Nucleus accumbens (tissue), 56 donors: ENCODE measurements around the gene GNAI3.
"Not testable (repeated sequence)": the region's sequence is repeated elsewhere in the genome, so short reads cannot be mapped to it uniquely, and the experiment has no call there.

Source experiments
- DNase-seq, 56 donors: peaks; one replicate each; lab custom pipeline; 2025; lab: John Stamatoyannopoulos, UW

GNAI3 gene

DNA sequence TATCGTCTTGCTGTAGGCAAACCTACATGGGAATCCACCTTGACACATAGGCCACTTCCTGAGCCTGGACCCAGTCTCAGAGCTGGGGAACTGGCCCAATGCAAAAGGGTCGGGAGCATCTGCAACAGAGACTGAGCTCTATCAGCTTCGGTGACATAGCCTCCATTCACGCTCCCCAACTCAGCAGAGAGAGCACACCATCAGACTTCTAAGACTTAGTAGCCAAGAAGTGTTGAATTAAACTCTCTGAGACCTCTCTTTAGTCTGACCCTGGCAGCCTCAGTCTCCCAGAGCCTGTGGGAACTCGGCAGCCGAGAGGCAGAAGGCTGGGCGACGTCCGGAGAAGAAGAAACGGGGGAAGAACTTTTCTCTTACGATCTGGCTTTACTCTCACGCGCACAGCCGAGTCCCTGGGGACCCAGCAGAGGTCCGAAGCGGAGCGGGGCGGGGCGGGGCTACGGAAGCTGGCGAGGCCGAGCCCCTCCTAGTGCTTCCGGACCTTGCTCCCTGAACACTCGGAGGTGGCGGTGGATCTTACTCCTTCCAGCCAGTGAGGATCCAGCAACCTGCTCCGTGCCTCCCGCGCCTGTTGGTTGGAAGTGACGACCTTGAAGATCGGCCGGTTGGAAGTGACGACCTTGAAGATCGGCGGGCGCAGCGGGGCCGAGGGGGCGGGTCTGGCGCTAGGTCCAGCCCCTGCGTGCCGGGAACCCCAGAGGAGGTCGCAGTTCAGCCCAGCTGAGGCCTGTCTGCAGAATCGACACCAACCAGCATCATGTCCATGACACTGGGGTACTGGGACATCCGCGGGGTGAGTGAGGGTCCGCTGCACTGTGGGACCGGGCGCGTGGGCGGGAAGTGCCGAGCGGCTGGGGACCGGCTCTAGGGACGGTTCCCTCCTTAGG lies 107.5 kb downstream of the GNAI3 start, which contains the start of gene GSTM4:
Gene GSTM4 (plus strand): TSS at position 485 of the 905 bp plus-strand sequence. CDS start 291 bp downstream, at position 776.
- peak in 52 of 56 donors; percentile 26 to 89 (median 68) for DNase-seq

DNA sequence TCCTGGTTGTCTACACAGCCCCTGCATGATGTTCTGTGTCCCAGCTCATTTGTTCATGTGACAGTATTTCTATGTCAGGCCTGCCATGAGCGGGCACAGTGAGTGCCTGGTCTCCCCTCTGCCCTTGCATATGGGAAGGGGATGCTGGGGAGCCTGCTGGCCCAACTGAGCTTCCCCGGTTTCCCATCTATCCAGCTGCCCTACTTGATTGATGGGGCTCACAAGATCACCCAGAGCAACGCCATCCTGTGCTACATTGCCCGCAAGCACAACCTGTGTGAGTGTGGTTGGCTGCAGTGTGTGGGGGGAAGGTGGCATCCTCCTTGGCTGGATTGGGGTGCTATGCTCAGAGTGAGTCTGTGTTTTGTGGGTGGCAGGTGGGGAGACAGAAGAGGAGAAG lies 109.0 kb downstream of the GNAI3 start:
- no peak for DNase-seq

DNA sequence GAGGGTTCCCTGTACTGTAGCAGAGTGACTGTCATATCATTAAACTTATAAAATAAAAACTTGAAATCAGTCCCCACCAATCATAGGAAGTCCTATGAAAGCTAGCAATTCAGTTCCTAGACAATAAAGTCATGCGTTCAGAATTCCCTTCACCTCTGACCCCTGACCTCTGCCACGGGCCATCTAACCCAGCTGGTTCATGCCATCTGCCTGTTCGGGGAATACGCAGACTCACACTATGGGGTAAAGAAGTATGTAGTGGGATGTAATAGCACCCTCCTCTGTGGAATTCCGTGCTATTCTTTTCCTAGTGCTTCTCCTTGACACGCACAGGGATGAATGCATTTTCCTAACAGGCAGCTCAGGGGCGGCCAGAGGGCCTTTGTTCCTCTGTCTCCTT lies 109.6 kb downstream of the GNAI3 start:
- DNase-seq: no peak

DNA sequence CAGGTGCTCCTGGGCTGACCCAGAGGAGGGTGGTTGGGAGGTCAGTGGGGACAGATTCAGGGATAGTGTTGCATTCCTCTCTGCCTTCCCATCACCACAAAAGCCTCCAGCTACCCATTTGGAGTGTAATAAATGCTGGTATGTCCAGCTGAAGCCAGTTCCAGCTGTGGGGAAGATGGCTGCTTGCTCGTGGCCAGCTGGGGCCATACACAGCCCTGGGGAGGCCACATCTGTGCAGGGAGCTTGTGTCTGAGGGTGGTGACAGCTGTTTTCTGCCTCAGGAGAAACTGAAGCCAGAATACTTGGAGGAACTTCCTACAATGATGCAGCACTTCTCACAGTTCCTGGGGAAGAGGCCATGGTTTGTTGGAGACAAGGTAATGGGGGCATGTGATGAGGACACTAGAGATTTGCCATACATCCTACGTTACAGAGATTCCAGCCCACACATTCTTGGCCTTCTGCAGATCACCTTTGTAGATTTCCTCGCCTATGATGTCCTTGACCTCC lies 110.2 kb downstream of the GNAI3 start:
- DNase-seq: no peak

DNA sequence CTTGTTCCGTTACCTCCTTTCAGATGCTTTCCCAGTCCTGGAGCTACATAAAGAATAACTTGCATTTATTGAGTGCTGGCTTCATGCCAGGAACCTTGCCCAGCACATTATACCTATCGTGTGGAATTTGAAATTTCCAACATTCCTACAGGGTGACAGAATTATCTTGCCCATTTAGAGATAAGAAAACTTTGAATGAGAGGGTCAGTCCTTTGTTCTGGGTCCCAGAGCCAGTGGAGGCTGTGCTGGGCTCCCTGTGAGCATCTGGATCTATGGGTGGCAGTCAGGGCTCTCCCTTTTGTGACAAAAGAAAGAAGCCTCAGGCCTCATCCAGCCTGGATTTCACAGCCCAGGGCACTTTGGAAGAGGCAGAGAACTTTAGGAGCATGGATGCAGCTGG lies 110.7 kb downstream of the GNAI3 start:
- DNase-seq: no peak

DNA sequence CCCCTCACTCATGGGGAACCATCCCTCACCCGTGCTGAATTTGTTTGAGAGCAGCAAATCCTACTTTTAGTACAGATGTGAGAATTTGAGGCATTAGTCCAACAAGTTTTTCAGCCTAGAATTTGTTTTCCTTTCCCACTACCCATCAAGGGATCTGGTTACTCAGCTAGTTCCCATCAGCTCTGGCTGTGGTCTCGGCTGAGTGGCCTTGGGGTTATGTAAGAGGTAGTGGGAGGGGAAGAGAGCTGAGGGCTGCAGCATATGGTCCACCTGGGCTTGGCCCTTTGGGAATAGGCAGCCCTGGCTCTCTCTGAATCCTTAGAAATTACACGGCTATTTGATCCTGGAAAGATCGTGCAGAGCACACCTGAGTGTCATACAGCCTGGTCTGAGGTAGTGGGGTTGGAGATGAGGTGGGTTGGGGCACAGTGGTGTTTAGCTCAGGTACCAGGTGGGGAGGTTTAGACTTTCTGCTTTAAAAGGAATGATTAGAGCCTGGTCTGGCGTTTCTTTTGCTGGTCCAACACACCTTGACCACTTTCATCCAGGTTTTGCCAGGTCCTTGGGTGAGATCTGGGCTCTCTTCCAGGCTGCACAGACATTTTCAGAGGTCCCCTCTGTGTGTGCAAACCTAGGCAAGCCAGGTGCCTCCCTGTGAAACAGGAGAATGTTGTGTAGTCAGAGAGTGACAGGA lies 111.7 kb downstream of the GNAI3 start:
- DNase-seq: no peak

DNA sequence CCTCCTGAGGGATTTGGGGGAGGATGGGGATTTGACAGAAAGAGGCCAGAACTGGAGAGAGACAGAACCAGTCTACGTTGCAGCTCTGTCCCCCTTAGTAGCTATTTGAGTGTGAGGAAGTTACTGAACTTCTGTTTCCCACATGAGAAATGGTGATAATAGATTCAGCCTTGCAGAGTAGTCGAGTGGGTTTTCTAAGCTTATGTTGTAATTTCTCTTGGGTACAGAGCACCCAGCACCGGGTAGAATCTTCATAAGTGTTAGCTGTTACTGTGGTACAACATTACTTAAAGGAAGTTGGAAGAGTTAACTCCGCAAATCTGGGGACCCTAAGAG lies 112.2 kb downstream of the GNAI3 start:
- DNase-seq: not testable (repeated sequence)

DNA sequence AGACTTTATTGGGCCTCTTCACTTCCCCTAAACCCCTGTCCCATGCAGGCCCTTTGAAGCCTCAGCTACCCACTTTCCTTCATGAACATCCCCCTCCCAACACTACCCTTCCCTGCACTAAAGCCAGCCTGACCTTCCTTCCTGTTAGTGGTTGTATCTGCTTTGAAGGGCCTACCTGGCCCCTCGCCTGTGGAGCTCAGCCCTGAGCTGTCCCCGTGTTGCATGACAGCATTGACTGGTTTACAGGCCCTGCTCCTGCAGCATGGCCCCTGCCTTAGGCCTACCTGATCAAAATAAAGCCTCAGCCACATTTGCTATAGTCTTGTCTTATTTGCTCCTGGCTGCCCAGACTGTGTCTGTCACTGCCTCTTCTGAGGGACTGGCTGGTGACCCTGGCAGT lies 113.0 kb downstream of the GNAI3 start:
- no peak for DNase-seq

DNA sequence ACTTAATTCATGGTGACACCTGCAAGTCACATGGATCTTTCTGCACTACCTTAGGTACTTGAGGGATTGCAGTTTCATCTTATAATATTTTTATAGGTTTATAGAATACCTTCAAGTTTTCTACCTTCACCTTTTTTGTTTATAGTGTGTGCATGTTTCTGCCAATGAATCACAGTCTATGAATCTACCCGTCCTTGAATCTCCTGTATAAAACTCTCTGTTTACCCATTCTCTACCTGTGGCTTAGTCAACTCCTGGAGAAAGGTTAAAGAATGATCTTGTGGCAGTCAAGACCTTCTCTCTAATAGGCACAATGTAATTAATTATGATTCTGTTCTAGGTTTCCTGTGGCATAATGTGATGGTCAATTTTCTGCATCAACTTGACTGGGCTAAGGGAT lies 116.3 kb downstream of the GNAI3 start:
- no peak for DNase-seq

DNA sequence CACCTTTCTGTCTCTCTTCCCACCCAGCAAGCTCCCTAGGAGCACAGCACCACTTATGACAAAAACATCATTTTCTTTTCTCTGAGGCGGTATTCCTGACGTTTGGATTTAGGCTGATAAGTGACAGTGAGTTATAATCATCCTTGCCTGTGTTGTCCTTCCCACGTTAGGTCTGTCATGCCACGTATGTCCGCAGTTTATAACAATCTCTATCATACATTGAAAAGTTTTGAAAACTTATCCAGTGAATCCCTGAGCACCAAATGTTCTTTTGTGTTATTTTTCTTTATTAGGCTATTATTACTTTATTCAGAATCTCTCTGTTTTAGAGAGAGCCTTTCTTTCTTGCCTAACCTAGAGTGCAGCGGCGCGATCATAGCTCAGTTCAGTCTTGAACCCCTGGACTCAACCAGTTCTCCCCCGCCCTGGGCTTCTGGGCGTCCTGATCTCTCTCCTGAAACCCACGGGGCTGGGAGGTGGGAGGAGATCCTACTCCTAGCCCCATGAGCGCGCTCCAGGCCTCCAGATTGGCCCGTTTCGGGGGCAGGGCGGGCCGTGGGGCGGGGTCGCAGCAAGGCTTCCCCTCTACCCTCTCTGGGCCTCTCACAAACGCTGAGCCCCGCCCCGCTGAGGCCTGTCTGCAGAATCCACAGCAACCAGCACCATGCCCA lies 119.2 kb downstream of the GNAI3 start, which contains the start of gene GSTM2:
Gene GSTM2 (plus strand): TSS at position 606 of the 671 bp plus-strand sequence. CDS start 59 bp downstream, at position 665.
- DNase-seq: peak in 54 of 56 donors; percentile 37 to 96 (median 81)
